Measurements from ENCODE around the gene ELOVL6.

GRCh38 chr4:110022457-110022856 lies 176.0 kb downstream of the ELOVL6 start:
- TF ChIP-seq POLR2A (conservative IDR thresholded peaks at IDR 0.05): no peak
- no peak for TF ChIP-seq EZH2 (IDR thresholded peaks at IDR 0.05; ENCODE audit: borderline replicate concordance, low read depth, low read length)
- no peak for TF ChIP-seq TEAD4 (IDR thresholded peaks at IDR 0.05; ENCODE audit: low read length)
- no peak for TF ChIP-seq TEAD4 (CRISPR knock-in tag; IDR thresholded peaks at IDR 0.05; ENCODE audit: borderline replicate concordance)
- TF ChIP-seq NEUROD1 (IDR thresholded peaks at IDR 0.05; ENCODE audit: borderline replicate concordance, low read depth, low read length, partially characterized antibody): no peak
- TF ChIP-seq CTCF (IDR thresholded peaks at IDR 0.05 in 2 of 3, conservative IDR thresholded peaks at IDR 0.05 in 1 of 3; ENCODE audit: insufficient read depth in 2 of 3, low read depth in 1 of 3, low read length in 3 of 3): no peak
- TF ChIP-seq MYNN (IDR thresholded peaks at IDR 0.05): no peak
- no peak for TF ChIP-seq MYNN (CRISPR knock-in tag; IDR thresholded peaks at IDR 0.05)
- TF ChIP-seq EP300 (IDR thresholded peaks at IDR 0.05; ENCODE audit: low read length): no peak
